H7 (cell line): Measurements from ENCODE around the gene FAM184B. TPM values are rescaled to one million over a fixed set of nuclear protein-coding genes. Genes with fewer than 3 reads are reported as not detected.
"Not testable (repeated sequence)": the region's sequence is repeated elsewhere in the genome, so short reads cannot be mapped to it uniquely, and the experiment has no call there.

Source experiments
- DNase-seq: peaks from one replicate; pipeline ENCODE4 v3.0.0; 2012
- H3K27me3 ChIP-seq: 2 replicates; pipeline ENCODE4 v1.6.0; 2011; ENCODE audit warnings: mild to moderate bottlenecking, low read length; ENCODE audit not compliant: control insufficient read depth, insufficient read depth
- H3K36me3 ChIP-seq: replicated peaks from 2 replicates; pipeline ENCODE4 v1.5.1; 2011; ENCODE audit warnings: low read length; ENCODE audit not compliant: control insufficient read depth, insufficient read depth
- H3K4me3 ChIP-seq: 2 replicates; pipeline ENCODE4 v1.5.1; 2011; ENCODE audit warnings: low read depth, mild to moderate bottlenecking, control low read depth, low read length, moderate library complexity; ENCODE audit not compliant: insufficient read depth
- total RNA-seq: library from RNA; depleted of rRNA; stranded (reverse); fragments of >200 nt; shearing (Covaris generic); gene quantifications from 2 replicates; pipeline ENCODE4 v1.2.3, GENCODE V29; 2014

FAM184B gene
- total RNA-seq, 1 experiment from 2014 or later, result not detected

DNA sequence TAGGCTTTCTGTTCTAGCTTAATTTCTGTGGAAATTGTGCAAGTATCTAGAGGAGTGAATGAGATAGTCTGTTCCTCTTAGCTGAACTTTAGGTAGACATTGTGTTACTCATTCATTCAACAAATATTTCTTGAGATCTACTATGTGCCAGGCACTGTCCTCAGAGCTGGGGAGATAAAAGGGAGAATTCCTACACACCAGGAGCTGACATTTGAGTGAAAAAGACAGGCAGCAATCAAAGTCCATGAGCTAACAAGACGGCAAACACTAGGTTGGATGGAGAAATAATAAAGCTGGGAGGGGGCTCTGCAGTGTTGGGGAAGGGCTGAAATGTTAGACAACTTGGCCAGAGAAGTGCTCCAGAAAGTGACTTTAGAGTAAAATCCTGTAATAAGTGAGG, 86.9 kb downstream of the FAM184B start:
- H3K36me3 ChIP-seq, result no peaks in the 10 kb centered on the region
- no peak for DNase-seq
- H3K4me3 ChIP-seq, result no peak overlapping the region
- H3K27me3 ChIP-seq, result no peaks in the 10 kb centered on the region

DNA sequence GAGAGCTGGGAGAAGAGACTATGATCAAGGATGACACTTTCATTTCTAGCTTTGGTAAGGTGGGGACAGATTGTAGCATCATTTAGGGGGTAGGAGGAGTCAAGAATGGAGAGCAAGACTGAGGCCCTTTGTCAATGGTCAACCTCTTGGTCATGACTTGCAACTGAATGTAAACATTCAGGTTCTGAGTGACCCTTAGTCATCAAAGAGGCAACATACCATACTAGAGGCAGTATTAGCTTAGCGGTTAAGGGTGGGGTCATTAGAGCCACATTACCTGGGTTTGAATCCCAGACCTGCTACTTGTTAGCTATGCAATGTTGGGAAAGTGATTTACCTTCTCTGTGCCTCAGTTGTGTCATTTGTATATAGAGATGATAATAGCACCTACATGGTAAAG, 90.5 kb downstream of the FAM184B start:
- H3K4me3 ChIP-seq, result no peak overlapping the region
- no peak for DNase-seq
- H3K27me3 ChIP-seq, result no peaks in the 10 kb centered on the region
- H3K36me3 ChIP-seq, result no peaks in the 10 kb centered on the region

DNA sequence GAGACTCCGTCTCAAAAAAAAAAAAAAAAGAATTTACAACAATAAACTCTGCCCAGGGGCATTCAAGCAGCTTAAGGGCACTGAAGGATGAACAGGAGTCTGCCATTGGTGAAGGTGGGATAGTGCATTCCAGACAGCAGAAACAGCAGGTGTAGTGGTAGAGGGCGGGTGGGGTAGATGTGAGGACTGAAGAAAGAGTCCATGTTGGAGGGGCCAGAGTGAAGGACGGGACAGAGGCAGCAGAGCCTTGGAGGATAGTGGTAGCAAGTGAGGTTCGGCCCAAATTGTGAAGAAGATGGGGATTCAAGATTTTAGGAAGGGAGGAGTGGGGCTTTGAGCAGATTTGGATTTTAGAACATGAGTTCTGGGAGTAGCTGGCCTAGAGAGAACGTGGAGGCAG, 91.3 kb downstream of the FAM184B start:
- Histone ChIP-seq H3K4me3 (no peak overlapping the region), H3K36me3 (no peaks in the 10 kb centered on the region), H3K27me3 (no peaks in the 10 kb centered on the region)
- DNase-seq, result no peak

GRCh38 chr4:17688011-17688441, 93.4 kb downstream of the FAM184B start:
- H3K27me3 ChIP-seq, result no peaks in the 10 kb centered on the region
- DNase-seq, result no peak
- H3K36me3 ChIP-seq, result no peaks in the 10 kb centered on the region
- H3K4me3 ChIP-seq, result no peak overlapping the region

GRCh38 chr4:17687237-17687857, 94.1 kb downstream of the FAM184B start:
- no peaks in the 10 kb centered on the region for H3K36me3 ChIP-seq
- H3K4me3 ChIP-seq, result no peak overlapping the region
- DNase-seq, result no peak
- no peaks in the 10 kb centered on the region for H3K27me3 ChIP-seq

GRCh38 chr4:17684648-17685047, 96.8 kb downstream of the FAM184B start:
- H3K4me3 ChIP-seq, DNase-seq, H3K36me3 ChIP-seq: not testable (repeated sequence)

GRCh38 chr4:17682222-17682566, 99.2 kb downstream of the FAM184B start:
- H3K4me3 ChIP-seq, result no peak overlapping the region
- no peaks in the 10 kb centered on the region for H3K27me3 ChIP-seq
- no peak for DNase-seq
- no peaks in the 10 kb centered on the region for H3K36me3 ChIP-seq

More at GRCh38 chr4:17684648-17685047, 96.8 kb downstream of the FAM184B start:
- H3K27me3 ChIP-seq, result not testable (repeated sequence)

GRCh38 chr4:17681281-17682221, 99.9 kb downstream of the FAM184B start:
- Histone ChIP-seq H3K27me3 (no peaks in the 10 kb centered on the region), H3K36me3 (no peaks in the 10 kb centered on the region), H3K4me3 (no peak overlapping the region)
- no peak for DNase-seq

DNA sequence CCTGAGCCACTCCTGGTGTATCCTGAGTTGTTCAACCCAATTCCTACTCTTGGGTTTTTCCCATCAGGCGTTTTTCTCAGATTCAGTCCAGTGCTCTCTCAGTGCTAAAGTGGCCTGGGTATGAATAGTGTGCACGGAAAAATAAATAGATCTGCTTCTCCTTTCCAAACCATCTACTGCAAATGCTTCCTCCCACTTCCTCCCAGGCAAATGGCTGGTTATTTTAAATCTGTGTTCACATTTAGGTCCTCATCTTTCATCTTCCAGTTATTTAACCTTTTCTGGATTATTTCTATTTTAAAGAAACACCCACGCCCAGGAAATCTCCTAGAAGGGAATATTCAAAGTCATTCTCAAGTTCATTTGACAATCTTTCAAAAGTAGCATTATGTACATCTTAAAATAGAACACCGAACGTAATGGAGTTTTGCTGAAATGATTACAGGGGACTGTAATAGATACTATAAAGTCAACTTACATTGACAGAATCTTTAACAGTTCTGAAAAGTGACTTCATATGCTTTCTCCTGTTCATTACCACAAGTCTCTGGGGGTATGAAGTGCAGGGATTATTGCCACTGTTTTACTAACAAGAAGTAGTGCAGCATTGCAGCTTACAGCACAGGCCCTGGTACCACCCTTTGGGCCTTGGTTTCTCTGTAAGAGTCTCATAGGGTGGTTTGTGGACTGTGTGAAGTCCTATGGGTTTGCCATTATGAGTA, 100.7 kb downstream of the FAM184B start:
- Histone ChIP-seq H3K36me3 (no peaks in the 10 kb centered on the region), H3K4me3 (no peak overlapping the region), H3K27me3 (no peaks in the 10 kb centered on the region)
- DNase-seq, result no peak

GRCh38 chr4:17670423-17670822, 111.0 kb downstream of the FAM184B start:
- no peaks in the 10 kb centered on the region for H3K27me3 ChIP-seq
- H3K4me3 ChIP-seq, result no peak overlapping the region
- no peak for DNase-seq
- H3K36me3 ChIP-seq, result no peaks in the 10 kb centered on the region

- no peak for DNase-seq
- no peak overlapping the region for H3K4me3 ChIP-seq
- H3K27me3 ChIP-seq, result no peaks in the 10 kb centered on the region
- no peaks in the 10 kb centered on the region for H3K36me3 ChIP-seq
Observed at GRCh38 chr4:17667653-17668201, 113.7 kb downstream of the FAM184B start.

DNA sequence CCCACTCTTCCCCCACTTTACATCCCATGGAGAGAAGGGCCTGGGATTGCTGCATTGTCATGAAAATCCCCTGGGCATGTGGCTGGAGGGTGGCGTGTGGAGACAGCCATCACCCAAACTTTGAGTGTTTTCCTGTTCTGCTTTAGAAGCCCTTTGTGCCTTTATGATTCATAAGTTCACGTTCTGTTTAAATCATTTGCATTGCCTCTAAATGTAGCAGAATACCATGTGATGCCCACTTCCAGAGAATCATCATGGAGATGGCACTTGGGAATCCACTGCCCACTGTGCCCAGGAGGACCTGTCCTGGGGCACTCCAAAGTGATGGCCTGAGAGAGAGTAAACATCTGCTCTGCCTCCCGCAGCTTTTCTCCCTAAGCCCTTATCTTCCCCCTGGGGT, 114.2 kb downstream of the FAM184B start:
- Histone ChIP-seq H3K27me3 (no peaks in the 10 kb centered on the region), H3K4me3 (no peak overlapping the region), H3K36me3 (no peaks in the 10 kb centered on the region)
- no peak for DNase-seq

DNA sequence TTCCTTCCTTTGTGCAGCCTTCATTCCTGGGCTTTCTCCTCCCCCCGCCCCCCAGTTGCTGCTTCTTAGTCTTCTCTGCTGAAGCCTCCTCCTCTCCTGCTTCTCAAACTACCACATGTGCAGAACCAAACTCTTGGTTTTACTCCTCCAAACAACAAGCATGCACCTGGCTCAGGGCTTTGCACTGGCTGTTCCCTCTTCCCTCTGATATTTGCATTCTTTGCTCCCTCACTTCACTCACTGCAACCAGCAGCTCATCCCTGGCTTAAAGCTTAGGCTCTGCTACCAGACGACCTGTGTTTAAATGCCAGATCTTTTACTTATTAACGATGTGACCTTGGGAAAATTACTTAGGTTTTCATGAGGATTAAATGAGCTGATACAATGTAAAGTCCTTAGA, 115.6 kb downstream of the FAM184B start:
- DNase-seq, result no peak
- H3K4me3 ChIP-seq, result no peak overlapping the region
- no peaks in the 10 kb centered on the region for H3K27me3 ChIP-seq
- H3K36me3 ChIP-seq, result no peaks in the 10 kb centered on the region

GRCh38 chr4:17665346-17665745, 116.1 kb downstream of the FAM184B start:
- Histone ChIP-seq H3K27me3 (no peaks in the 10 kb centered on the region), H3K36me3 (no peaks in the 10 kb centered on the region), H3K4me3 (no peak overlapping the region)
- DNase-seq, result no peak
